ENCODE results near the gene FDX2. TPM values are rescaled to one million over a fixed set of nuclear protein-coding genes. Genes with fewer than 3 reads are reported as not detected.

The FDX2 gene
- total and polyA plus RNA-seq, 2 of the 8 experiments (the other 6 are each of a cell fraction or from before 2014, with no cell fraction given) = 27.0 to 64.4 TPM

DNA sequence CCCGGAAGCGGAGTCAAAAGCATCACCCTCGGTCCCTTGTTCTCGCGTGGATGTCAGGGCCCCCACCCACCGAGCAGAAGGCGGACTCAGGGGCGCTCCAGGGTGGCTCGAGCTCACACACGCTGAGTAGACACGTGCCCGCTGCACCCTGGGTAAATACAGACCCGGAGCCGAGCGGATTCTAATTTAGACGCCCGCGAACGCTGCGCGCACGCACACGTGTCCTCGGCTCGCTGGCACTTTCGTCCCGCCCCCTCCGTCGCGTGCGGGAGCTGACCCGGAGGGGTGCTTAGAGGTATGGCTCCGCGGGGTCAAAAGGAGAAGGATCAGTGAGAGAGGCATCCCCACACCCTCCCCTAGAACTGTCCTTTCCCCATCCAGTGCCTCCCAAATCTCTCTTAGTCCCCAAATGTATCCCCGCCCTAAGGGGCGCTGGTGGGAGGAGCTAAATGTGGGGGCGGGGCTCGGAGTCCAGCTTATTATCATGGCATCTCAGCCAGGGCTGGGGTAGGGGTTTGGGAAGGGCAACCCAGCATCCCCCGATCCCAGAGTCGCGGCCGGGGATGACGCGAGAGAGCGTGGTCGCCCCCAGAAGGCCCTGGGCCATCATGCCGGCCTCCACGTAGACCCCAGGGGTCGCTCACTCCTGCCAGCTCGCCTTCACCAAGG lies 26.5 kb downstream of the FDX2 start (continued):
- TF ChIP-seq, protein P1, sequence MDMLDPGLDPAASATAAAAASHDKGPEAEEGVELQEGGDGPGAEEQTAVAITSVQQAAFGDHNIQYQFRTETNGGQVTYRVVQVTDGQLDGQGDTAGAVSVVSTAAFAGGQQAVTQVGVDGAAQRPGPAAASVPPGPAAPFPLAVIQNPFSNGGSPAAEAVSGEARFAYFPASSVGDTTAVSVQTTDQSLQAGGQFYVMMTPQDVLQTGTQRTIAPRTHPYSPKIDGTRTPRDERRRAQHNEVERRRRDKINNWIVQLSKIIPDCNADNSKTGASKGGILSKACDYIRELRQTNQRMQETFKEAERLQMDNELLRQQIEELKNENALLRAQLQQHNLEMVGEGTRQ (IDR thresholded peaks at IDR 0.05; ENCODE audit: low read length) = peak; percentile 65
- no peak for TF ChIP-seq EZH2 (IDR thresholded peaks at IDR 0.05; ENCODE audit: low read depth, low read length, severe bottlenecking)
- TF ChIP-seq POLR2A (IDR thresholded peaks at IDR 0.05; ENCODE audit: control extremely low read depth in 1 of 2, low read depth in 2 of 2, low read length in 2 of 2) = no peak
- no peak for TF ChIP-seq KDM5A (IDR thresholded peaks at IDR 0.05; ENCODE audit: low read length)
- no peak for TF ChIP-seq BCL11A (IDR thresholded peaks at IDR 0.05; ENCODE audit: low read depth in 2 of 2, low read length in 2 of 2)
- no peak for TF ChIP-seq NRF1 (IDR thresholded peaks at IDR 0.05; ENCODE audit: low read depth, low read length)
- TF ChIP-seq BACH1 (IDR thresholded peaks at IDR 0.05; ENCODE audit: low read length) = no peak
- TF ChIP-seq JUN (IDR thresholded peaks at IDR 0.05; ENCODE audit: low read depth, low read length) = no peak
- peak; percentile 34; the same call in 1 of the 2 replicates for TF ChIP-seq SRF (IDR thresholded peaks at IDR 0.05; ENCODE audit: low read depth, low read length)
- peak; percentile 88 for TF ChIP-seq E2F6 (IDR thresholded peaks at IDR 0.05)
